Stimulated activated CD4-positive, alpha-beta T cell treated with anti-CD3 and anti-CD28 coated beads, Interleukin-15, amount 100 ng/mL, for 24 hours (primary cell): ENCODE measurements around the gene PITPNB.
A peak's percentile ranks its signal among the peaks of the same experiment; 100 is the strongest.

Source experiments
- DNase-seq: peaks from one replicate; pipeline ENCODE4 v3.0.0-alpha.2; 2020

PITPNB gene

DNA sequence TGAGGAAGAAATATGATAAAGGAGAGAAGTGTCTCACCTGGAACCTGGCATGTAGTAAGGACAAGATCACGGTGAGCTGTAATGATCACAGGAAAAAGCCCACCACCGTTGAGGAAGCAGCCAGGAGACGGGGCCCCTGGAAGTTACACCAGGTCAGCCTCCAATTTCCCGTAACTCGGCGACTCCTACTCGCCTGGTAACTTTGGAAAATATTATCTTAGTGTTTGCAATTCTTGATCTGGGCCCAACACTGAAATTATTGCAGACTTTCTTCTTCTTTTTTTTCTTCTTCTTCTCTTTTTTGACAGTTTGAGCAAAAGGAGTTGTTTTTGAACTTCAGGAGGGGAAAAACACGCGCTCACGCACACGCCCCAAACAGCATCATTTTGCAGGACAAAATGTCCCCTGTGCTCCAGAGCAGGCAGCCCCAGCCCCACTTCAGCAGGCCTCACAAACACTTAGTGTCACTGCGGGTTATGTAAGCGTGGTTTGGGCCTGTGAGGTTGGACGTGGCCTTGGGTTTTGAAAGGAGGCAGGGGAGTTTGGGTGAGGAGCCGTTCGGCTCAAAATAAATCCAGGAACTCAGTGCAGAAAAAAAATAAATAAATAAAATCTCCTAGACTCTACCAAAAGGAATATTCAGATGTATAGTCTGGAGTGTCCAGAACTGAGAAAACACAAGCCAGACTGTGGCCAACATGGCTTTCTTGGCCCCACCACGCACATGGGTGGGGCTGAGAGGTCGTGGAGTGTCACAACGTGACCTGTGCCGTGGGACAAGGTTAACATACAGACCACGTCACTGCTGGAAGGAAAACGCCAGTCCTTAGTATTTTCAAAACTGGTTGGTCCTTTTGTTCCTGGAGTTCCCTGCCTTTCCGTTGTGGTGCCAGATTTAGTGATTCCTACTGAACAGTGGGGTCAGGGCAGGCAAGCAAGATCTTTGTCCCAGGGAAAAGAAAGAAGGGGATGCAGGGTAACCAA, 91.2 kb downstream of the PITPNB start:
- DNase-seq = no peak

DNA sequence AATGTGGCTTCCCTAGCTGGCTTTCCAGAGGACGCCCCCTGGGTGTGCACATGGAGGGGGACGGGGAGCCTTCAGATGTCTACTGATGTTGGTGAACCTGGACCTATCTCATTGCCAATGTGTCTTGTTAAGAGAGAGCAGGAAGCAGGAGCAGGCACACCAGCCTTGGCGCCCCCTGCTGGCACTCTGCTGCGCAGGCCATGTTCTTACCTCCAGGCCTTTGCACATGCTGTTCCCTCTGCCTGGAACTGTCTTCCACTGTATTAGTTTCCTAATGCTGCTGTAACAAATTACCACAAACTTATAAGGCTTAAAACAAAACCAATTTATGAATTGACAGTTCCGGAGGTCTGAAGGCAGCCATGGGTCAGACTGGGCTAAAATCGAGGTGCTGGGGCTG, 93.9 kb downstream of the PITPNB start:
- DNase-seq = peak; percentile 49

DNA sequence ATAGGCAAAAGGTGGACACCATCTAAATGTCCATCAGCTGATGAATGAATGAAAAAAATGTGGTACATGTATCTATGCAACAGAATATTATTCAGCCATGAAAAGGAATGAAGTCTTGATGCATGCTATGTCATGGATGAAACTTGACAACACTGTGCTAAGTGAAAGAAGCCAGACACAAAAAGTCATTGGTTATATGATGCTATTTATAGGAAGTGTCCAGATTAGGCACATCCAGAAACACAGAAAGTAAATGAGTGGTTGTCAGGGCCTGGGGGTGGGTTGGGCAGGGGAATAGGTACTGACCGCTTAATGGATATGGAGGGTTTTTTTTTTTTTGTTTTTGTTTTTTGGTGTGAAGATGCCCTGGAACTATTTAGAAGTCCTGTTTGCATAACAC, 95.8 kb downstream of the PITPNB start:
- DNase-seq = no peak

DNA sequence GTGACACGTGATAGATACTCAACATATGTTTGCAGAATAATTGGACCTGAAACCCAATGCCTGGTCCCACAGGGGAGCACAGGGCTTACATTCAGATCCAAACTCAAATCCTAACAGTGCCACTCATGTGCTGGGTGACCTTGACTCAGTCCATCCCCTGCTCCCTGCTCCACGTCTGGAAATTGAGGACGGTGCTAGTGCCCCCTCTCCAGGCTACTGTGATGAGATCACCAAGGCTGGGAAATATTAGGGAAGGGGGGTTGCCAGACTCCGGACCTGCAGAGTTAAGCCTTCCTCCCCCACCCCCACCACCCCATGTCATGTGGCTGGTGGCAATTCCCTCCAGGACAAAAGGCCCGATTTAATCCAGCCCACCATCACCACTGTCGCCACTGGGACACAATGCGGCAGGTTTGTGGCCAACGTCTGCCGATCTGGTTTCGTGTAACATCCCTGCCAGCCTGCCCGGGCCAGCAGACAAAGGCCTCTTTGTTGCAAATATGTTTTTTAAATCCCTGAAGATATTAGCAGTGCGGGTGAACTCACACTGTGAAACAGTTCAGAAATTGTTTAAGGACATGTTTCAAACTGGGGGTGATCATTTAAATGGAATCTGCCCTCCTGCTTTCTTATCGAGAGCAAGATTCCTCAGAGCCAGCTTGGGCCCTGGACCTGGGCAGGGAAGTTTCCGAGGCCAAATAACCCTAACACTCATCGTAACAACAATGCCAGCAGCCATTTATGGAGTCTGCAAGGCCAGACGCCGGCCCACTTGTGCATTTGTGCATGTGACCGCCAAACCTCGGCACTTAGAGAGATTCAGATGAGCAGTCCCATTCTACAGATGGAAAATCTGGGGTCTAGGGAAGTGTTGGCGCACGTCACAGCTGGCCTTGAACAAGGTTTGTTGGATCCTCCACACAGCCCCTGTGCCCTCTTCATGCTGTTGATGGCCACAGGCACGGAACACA, 97.9 kb downstream of the PITPNB start:
- no peak for DNase-seq

DNA sequence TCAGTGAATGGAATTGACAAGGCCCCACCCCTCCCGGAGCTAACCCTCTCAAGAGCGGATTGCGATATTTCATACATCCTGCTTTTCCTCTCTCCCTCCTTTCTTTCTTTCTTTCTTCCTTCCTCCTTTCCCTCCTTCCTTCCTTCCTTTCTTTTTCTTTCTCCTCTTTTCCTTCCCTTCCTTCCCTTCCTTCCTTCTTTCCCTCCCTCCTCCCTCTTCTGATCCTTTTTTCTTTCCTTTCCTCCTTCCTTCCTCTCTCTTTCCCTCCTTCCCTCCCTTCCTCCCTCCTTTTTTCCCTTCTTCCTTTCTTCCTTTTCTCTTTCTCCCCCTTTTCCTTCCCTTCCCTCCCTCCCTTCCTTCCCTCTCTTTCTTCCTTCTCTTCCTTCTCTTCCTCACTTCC, 102.5 kb downstream of the PITPNB start:
- no peak for DNase-seq

DNA sequence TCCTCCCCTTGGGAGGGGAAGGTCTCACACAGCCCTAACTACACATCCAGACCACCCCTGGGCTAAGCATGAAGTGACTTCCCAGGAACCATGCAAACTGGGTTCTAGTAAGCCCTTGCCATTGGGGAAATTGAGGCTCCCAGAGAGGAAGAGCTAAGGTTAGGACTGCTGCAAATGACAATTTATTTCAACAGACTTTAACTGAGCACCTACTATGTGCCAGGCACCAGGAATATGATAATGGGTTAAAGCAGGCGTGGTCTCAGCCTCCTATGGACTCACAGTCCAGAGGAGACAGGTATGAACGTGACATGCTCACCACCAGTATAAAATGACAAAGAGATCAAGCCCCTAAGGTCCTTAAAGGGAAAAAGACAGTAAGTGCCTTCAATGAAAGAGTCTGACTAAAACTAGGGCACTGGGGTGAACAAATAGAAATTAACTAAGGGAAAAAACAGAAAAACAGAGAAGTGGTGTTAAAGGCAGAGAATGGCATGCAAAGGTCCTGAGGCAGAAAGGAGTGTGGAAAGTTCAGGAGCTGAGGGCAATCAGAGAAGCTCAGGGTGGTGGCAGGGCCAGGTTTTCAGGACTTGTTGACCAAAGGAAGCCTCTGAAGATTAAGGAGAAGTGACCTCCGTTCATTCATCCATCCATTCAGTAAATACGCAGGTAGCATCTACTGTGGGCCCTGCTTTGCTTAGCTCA, 103.1 kb downstream of the PITPNB start:
- no peak for DNase-seq

DNA sequence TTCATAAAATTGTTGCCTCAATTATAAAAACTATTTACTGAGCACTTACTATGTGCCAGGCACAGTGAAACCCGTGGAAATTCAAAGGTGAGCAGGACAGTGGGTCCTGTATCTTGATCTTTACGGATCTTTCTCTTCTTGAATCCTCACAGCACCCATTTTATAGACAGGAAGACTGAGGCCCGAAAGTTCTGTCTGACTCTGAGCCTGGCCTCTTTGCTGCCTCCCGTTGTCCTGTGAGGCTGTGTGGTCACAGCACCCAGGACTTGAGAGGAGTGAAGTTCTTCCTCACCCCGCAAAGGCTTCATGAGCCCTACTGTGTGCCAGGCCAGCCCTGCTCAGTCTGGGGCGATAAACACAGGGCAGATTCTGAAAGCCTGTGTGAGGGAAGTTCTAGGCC, 104.1 kb downstream of the PITPNB start:
- DNase-seq = no peak

DNA sequence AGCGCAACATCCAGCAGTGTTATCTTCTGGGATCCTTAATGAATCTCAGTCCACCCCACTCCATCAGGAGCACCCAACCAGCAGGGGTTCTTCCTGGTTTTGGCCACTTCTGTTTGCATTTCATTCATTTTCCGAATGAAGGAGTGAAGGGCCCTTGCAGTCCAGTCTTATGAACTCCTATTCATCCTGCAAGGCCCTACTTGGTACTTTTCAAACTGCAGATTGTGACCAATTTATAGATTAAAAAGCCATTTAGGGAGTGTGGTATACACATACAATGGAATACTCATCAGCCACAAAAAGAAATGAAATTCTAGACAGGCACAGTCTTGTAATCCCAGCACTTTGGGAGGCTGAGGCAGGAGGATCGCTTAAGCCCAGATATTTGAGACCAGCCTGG, 107.3 kb downstream of the PITPNB start:
- no peak for DNase-seq

DNA sequence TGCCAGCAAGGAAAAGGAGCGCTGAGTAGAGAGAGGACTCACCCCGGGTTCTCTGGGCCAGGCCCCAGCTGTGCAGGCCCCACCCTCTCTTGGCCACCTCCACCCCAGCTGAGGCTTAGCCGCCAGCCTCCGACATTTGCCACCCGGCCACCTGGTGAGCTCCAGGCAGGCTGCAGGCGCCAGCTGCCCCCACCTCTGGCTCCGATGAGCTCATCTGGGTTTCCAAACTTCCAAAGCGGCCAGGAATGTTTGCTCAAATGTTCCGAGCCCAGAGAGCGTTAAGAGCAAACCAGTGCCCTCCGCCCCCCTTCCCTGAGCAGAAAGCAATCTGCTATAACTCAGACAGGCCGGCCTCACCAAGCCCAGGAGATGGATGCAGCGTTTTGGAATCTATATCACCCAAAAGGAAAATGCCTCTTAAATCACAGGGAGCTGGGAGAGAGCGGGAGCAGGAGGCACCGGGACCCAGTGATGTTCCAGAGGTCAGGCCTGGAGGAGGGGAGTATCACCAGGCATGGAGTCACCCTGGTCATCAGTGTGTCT, 108.4 kb downstream of the PITPNB start:
- DNase-seq = no peak

DNA sequence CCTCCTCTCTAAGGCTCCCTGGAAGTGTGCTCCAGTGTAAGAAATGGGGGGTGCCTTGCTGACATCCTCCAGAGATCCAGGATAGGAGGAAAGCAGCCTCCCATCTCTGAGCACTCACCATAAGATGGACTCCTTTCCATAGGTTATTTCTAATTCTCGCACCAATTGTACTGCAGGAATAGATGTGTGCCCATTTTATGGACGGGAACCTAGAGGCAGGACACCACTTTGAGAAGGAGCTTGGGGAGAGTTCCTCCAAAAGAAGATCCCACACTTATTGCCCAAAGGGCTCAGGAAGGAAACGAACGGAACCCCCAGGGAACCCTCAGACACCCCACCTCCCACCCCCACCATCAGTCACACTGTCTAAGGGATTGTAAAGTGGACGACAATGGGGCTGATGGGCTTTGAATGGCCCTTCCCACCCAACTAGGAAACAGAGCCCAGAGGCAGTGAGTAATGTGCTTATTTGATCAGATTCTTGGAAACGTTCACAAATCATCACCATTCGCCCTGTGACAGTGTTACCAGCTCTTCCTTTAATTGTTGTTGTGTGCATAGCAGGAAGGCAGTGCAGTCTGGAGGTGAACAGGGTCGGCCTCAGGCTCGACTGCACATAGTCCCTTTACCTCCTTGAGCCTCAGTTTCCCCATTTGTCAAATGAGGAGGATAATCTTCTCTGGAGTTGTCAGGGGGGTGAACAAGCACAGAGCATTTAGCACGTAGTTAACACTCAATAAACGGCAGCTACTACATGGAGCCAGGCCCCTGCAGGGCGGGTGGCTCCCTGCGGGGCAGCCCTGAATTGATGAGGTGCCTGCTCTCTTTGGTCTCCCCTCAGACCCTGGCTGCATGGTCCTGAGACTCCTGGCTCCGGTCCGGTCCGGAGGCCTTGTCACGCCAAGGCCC, 109.1 kb downstream of the PITPNB start:
- no peak for DNase-seq

DNA sequence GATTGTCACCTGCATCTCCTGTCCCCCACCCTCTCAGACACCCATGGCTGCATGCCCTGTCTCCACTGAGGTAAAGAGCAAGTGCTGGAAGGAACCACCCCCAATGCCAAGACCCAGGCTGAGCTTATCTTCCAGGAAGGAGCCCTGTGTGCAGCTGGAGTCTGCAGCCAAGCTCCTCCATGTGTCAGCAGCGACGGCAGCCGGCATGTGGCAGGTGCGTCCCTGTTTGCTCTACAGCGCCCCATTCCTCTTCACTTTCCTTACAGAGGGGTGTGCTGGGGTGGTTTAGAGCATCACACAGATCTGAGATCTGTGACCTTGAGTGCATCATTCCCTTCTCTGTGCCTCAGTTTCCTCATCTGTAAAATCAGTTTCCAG, 109.8 kb downstream of the PITPNB start:
- DNase-seq = no peak

DNA sequence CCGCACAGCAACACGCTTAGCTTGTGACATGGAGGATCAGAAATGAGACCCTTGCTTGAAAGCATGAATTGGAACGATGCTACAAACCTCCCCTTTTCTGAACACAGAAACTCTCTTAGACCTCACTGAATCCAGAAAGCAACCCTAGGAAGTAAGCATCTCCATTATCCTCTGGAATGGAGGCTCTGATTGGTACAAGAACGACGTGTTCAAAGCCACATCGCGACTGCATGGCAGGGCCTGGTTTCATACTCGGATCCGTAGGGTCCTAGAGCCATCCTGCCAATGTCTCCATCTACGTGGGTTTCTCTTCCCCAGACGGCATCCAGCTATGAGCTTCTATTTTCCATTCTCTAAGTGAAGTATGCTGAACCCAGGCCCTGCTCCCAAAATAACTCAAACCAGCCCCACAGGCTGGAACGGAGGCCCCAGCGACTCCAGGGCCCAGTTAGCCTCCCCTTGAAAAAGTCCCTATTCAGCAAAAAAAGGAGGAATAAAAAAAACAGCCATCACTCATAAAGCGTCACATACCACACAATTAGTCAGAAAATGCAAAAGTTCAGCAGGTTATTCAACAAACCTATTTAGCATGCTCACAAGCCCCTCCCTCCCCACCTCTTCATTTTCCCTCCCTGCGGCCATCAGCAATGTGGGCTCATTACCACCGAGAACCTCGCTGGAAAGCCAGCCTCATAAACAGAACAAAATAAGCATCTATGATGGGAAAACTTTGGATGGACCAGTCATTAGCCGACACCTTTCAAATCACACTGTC, 110.4 kb downstream of the PITPNB start:
- DNase-seq = no peak

DNA sequence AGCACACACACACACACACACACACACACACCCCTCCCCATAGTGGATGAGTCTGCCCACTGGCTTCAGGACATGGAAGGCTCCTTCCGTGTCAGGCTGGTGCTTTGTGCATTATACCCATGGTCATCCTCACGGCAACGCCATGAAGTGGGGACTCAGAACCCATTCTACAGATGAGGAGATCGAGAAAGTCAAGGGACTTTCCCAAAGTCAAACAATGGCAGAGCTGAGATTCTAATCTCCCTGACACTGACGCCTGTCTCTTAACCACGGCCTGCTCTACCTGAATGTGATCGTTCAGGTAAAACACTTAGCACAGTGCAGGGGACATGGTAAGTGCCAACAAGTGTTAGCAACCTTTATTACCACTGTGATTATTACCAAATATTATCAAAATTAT, 113.2 kb downstream of the PITPNB start:
- no peak for DNase-seq

DNA sequence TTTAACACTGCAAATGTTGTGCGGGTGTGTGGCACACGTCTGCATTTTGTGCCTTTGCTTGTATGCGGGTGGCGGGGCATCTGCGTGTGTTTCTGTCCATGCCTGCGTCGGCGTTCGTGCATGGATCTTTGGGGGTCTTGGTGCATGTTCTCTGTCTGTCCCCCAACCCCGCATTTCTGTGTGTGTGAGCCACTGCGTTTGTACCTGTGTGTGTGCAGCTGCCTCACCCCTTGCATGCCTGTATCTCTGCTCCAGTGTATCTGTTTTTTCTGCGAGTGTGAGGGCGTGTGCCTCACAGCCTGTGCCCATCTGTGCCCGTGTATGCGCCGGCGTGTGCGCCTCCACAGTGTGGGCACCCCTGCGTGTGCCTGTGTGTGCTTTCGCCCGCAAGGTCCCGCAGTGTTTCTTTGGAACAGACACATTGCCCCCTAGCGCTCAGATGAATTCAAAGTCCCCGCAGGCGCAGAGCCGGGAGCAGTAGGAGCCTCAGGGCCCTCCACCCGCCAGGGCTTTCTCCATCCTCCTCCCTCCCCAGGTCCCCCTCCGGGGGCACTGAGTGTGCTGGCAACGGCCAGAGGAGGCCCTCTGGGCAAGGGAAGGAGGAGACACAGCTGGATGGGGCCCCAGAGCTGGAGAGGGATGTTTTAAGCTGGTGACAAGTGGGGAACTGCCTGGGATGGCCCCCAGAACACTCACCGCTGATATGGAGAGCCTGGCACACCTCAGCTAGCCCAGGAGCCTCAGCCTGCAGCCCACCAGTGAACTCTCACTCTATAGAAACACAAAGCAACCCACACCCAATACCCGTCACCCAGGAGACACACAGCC, 114.4 kb downstream of the PITPNB start:
- peak; percentile 67 for DNase-seq

DNA sequence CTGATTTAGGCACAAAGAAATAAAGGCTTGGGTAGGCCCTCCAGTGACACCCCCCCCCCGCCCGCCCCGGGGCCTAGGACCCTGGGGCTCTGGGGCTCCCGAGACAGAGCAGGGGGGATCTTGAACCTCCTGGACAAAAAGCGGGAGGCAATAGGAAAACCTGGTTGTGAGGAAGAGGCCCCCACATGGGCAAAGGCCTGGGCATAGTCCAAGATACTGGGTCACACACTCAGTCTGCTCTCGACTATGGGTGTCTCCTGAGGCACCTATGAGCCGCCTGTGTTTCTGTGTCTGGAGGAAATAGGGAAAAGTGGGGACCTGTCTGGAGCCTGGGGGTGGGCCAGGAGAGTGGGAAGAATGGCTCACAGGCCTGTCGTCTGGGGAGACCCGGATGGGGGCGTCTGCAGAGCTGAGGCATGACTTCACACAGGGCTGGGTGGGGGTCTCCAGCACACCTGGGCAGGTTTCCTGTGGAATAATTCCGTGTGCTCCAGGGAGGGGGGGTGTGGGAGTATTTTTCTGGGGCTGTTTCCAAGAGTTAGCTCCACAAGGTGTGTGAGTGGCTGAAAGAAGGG, 115.1 kb downstream of the PITPNB start:
- DNase-seq = no peak

DNA sequence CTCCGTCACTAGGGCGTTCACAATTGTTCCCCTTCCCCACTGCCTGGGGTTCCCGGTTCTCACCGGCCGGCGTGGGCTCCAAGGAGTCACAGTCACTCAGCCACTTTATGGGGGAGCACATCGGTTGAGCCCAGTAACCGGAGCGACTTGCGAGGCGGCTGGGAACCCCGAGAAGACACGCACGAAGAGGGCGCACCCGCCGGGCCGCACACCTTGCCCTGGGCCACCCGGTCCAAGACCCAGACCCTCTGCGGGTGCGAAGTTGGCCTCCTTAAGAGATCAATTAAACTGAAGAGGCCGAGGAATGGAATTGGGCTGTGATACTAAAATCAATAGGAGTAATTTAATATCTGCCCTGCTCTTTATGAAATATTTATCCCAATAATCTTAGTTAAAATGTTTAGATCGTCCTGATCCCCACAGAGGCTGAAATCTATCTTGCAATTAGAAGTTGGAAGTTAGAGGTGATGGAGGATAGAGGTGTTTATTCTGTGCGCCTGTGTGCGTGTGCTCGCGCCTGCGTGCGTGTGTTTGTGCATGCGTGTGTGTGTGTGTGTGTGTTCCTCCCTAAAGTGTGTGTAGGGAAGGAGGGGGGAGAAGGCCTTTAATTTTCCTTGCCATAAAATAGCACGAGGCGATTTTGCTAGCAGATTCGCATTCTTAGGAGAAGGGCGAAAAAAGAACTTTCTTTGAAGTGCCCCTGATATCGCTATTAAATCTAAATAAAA, 116.5 kb downstream of the PITPNB start:
- DNase-seq = no peak
